ENCODE data around the gene DRD4. TPM values are rescaled to one million over a fixed set of nuclear protein-coding genes. Genes with fewer than 3 reads are reported as not detected.
A peak's percentile ranks its signal among the peaks of the same experiment; 100 is the strongest.

The DRD4 gene
- polyA plus RNA-seq, 2 of the 4 experiments (the other 2 are of a cell fraction): not detected

GRCh38 chr11:614021-614622 lies 22.9 kb upstream of the DRD4 start (continued):
- TF ChIP-seq ELK1 (IDR thresholded peaks at IDR 0.05; ENCODE audit: low read depth, low read length) (no peak), HEYL (CRISPR knock-in tag; IDR thresholded peaks at IDR 0.05) (no peak), MYC (IDR thresholded peaks at IDR 0.05; ENCODE audit: borderline replicate concordance, low read length) (no peak), KDM1A (IDR thresholded peaks at IDR 0.05; ENCODE audit: low read depth) (no peak), SREBF2 (IDR thresholded peaks at IDR 0.05) (no peak), JUNB (IDR thresholded peaks at IDR 0.05) (no peak)

- DNase-seq (ENCODE audit: low read depth in 1 of 2, low spot score in 1 of 2) (no peak), ATAC-seq (peak; percentile 0 to 5; a peak in 5 of 6 replicates), FAIRE-seq (no peak)
- no peak for TF ChIP-seq CBX2 (IDR thresholded peaks at IDR 0.05; ENCODE audit: borderline replicate concordance, low read depth)
- TF ChIP-seq MAFK (IDR thresholded peaks at IDR 0.05; ENCODE audit: partially characterized antibody): no peak
- TF ChIP-seq KDM1A (IDR thresholded peaks at IDR 0.05; ENCODE audit: low read depth): no peak
- no peak for TF ChIP-seq PHF8 (IDR thresholded peaks at IDR 0.05; ENCODE audit: borderline replicate concordance, low read depth)
- no peak for TF ChIP-seq PBX3 (IDR thresholded peaks at IDR 0.05)
- no peak for TF ChIP-seq NFE2L2 (conservative IDR thresholded peaks at IDR 0.05; ENCODE audit: low read length)
- TF ChIP-seq RFX5 (IDR thresholded peaks at IDR 0.05): no peak
- TF ChIP-seq CTCF (IDR thresholded peaks at IDR 0.05): no peak
- TF ChIP-seq FOSB (CRISPR knock-in tag; IDR thresholded peaks at IDR 0.05): no peak
- TF ChIP-seq HOXA7 (CRISPR knock-in tag; IDR thresholded peaks at IDR 0.05): no peak
- no peak for TF ChIP-seq USF2 (IDR thresholded peaks at IDR 0.05)
- TF ChIP-seq JUN (IDR thresholded peaks at IDR 0.05): no peak
- TF ChIP-seq CHD4 (IDR thresholded peaks at IDR 0.05; ENCODE audit: borderline replicate concordance): no peak
- H3K9me3 ChIP-seq: no peaks in the 10 kb centered on the region
- H3K27ac ChIP-seq: peak overlapping the region; percentile 88 to 97
- 94% methylated on average over 60 of the region's 68 CpGs for WGBS (ENCODE audit: missing lambda C conversion rate)
- ChIA-PET POLR2A (interaction anchor here (1.0 to 1.5 kb wide), 2 partner anchors 14 to 39 kb away, joined by 3 to 5 read pairs; no protein-coding TSS in a partner anchor), CTCF (interaction anchor here (0.7 to 0.9 kb wide), 2 partner anchors 51 to 60 kb away, joined by 3 read pairs; no protein-coding TSS in a partner anchor)
- H3K4me2 ChIP-seq: peak overlapping the region; percentile 93
- H3K4me3 ChIP-seq: peak overlapping the region; percentile 58
- H3K4me1 ChIP-seq: peaks cover 13% of the 10 kb centered on the region; the same call in 2 of the 3 replicates
Observed at GRCh38 chr11:614623-615503, 22.2 kb upstream of the DRD4 start.

Measured in A549 (cell line).